Suprapubic skin (tissue), 4 donors: ENCODE results near the gene ARHGAP27. TPM values are rescaled to one million over a fixed set of nuclear protein-coding genes. Genes with fewer than 3 reads are reported as not detected.
A peak's percentile ranks its signal among the peaks of the same experiment; 100 is the strongest.

Experiments used
- DNase-seq, 2 donors: peaks; one replicate each; pipeline ENCODE4 v3.0.0-alpha.2; 2019; ENCODE audit warnings: low spot score in 2 of 2
- H3K27ac ChIP-seq: fragments of 200-600 bp; sonication (generic); one replicate; pipeline ENCODE4 v1.5.1; 2019
- H3K27me3 ChIP-seq: fragments of 200-600 bp; sonication (generic); one replicate; pipeline ENCODE4 v1.5.1; 2019
- H3K36me3 ChIP-seq: fragments of 200-600 bp; sonication (generic); one replicate; pipeline ENCODE4 v1.5.1; 2019
- H3K4me1 ChIP-seq: fragments of 200-600 bp; sonication (generic); one replicate; pipeline ENCODE4 v1.5.1; 2019
- H3K4me3 ChIP-seq: fragments of 200-600 bp; sonication (generic); one replicate; pipeline ENCODE4 v1.5.1; 2019; ENCODE audit warnings: mild to moderate bottlenecking
- H3K9me3 ChIP-seq: fragments of 200-600 bp; sonication (generic); one replicate; pipeline ENCODE4 v1.5.1; 2019
- EP300 ChIP-seq: sonication (generic); formaldehyde crosslinking; IDR thresholded peaks from one replicate; pipeline ENCODE4 v1.6.1; 2017; ENCODE audit warnings: antibody characterized with exemption
- POLR2A ChIP-seq, 2 donors: fragments of 450-650 bp; IDR thresholded peaks; one replicate each; pipeline ENCODE4 v1.6.1; 2017; ENCODE audit warnings: antibody characterized with exemption in 2 of 2, mild to moderate bottlenecking in 2 of 2, moderate library complexity in 2 of 2
- POLR2AphosphoS5 ChIP-seq, 3 donors: sonication (generic); formaldehyde crosslinking; IDR thresholded peaks; one replicate each; pipeline ENCODE4 v1.6.1; 2017; ENCODE audit warnings: antibody characterized with exemption in 3 of 3
- WGBS: methylation state at CpG from one replicate; pipeline ENCODE4 v1.1.5; 2018; 5-methylcytosine and 5-hydroxymethylcytosine counted together
- total RNA-seq, 4 donors: library from RNA; depleted of rRNA; stranded (reverse); fragments of >200 nt; gene quantifications; one replicate each; pipeline ENCODE4 v1.1.0, GENCODE V29; 2016
- TF ChIP-seq, protein P1 (sequence below), 2 donors: fragments of 200-600 bp in 1 of 2; fragments of 450-650 bp in 1 of 2; sonication (generic) in 1 of 2; IDR thresholded peaks; one replicate each; pipeline ENCODE4 v1.5.1; 2016 to 2019; ENCODE audit warnings: antibody characterized with exemption in 2 of 2, mild to moderate bottlenecking in 1 of 2, moderate library complexity in 1 of 2

The ARHGAP27 gene
- total RNA-seq, 4 donors from 2014 or later = 54.4 to 93.6 (median 71.3) TPM

- peaks cover 40% of the 10 kb centered on the region for H3K36me3 ChIP-seq
These were observed 2.8 kb upstream of the ARHGAP27 start for GRCh38 chr17:45435481-45435880.

GRCh38 chr17:45433159-45433535 is 477 bp upstream of the ARHGAP27 start:
- Histone ChIP-seq H3K9me3 (no peaks in the 10 kb centered on the region), H3K27me3 (peaks cover 5% of the 10 kb centered on the region), H3K4me1 (peaks cover 57% of the 10 kb centered on the region), H3K27ac (peak overlapping the region; percentile 93), H3K4me3 (peak overlapping the region; percentile 66), H3K36me3 (peaks cover 28% of the 10 kb centered on the region)
- DNase-seq = no peak
- WGBS = 69% methylated on average over 2 of the region's 4 CpGs
- TF ChIP-seq POLR2AphosphoS5 (IDR thresholded peaks at IDR 0.05) = no peak
- no peak for TF ChIP-seq POLR2A (IDR thresholded peaks at IDR 0.05)
- TF ChIP-seq, protein P1, sequence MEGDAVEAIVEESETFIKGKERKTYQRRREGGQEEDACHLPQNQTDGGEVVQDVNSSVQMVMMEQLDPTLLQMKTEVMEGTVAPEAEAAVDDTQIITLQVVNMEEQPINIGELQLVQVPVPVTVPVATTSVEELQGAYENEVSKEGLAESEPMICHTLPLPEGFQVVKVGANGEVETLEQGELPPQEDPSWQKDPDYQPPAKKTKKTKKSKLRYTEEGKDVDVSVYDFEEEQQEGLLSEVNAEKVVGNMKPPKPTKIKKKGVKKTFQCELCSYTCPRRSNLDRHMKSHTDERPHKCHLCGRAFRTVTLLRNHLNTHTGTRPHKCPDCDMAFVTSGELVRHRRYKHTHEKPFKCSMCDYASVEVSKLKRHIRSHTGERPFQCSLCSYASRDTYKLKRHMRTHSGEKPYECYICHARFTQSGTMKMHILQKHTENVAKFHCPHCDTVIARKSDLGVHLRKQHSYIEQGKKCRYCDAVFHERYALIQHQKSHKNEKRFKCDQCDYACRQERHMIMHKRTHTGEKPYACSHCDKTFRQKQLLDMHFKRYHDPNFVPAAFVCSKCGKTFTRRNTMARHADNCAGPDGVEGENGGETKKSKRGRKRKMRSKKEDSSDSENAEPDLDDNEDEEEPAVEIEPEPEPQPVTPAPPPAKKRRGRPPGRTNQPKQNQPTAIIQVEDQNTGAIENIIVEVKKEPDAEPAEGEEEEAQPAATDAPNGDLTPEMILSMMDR (IDR thresholded peaks at IDR 0.05) = no peak
- TF ChIP-seq EP300 = no peak

More at GRCh38 chr17:45435481-45435880, 2.8 kb upstream of the ARHGAP27 start:
- Histone ChIP-seq H3K9me3 (no peaks in the 10 kb centered on the region), H3K27me3 (no peaks in the 10 kb centered on the region), H3K4me1 (peaks cover 51% of the 10 kb centered on the region), H3K4me3 (no peak overlapping the region), H3K27ac (no peak overlapping the region)
- DNase-seq = no peak
- WGBS = 74% methylated on average over 5 of the region's 5 CpGs
- TF ChIP-seq EP300 (no peak), POLR2AphosphoS5 (IDR thresholded peaks at IDR 0.05) (no peak), POLR2A (IDR thresholded peaks at IDR 0.05) (no peak)
- TF ChIP-seq, protein P1 (IDR thresholded peaks at IDR 0.05) = no peak

GRCh38 chr17:45431531-45432404 is 902 bp downstream of the ARHGAP27 start:
- Histone ChIP-seq H3K4me1 (peaks cover 68% of the 10 kb centered on the region), H3K4me3 (peak overlapping the region; percentile 66), H3K36me3 (peaks cover 14% of the 10 kb centered on the region), H3K27ac (peak overlapping the region; percentile 93), H3K9me3 (no peaks in the 10 kb centered on the region), H3K27me3 (peaks cover 5% of the 10 kb centered on the region)
- DNase-seq = peak; percentile 89 to 93
- under 1% methylated on average over 29 of the region's 64 CpGs for WGBS
- TF ChIP-seq POLR2AphosphoS5 (IDR thresholded peaks at IDR 0.05) (no peak), EP300 (no peak), POLR2A (IDR thresholded peaks at IDR 0.05) (no peak)
- TF ChIP-seq, protein P1 (IDR thresholded peaks at IDR 0.05) = no peak

- Histone ChIP-seq H3K9me3 (no peaks in the 10 kb centered on the region), H3K27me3 (peaks cover 5% of the 10 kb centered on the region), H3K4me3 (peak overlapping the region; percentile 66), H3K27ac (peak overlapping the region; percentile 93), H3K36me3 (peaks cover 6% of the 10 kb centered on the region), H3K4me1 (peaks cover 71% of the 10 kb centered on the region)
- peak in 1 of 2 donors; percentile 78 for DNase-seq
- 8% methylated on average over 10 of the region's 47 CpGs for WGBS
- TF ChIP-seq POLR2A (IDR thresholded peaks at IDR 0.05) = no peak
- no peak for TF ChIP-seq EP300
- no peak for TF ChIP-seq POLR2AphosphoS5 (IDR thresholded peaks at IDR 0.05)
- TF ChIP-seq, protein P1 (IDR thresholded peaks at IDR 0.05) = no peak
These were observed 1.7 kb downstream of the ARHGAP27 start for GRCh38 chr17:45430738-45431530.
